Caco-2 (cell line): ENCODE data around the gene SMARCA2. TPM values are rescaled to one million over a fixed set of nuclear protein-coding genes. Genes with fewer than 3 reads are reported as not detected.

ENCODE experiments used
- BruUV-seq: library from RNA; stranded (reverse); fragments of 400-500 nt; replicated peaks from 2 replicates; lab custom pipeline; 2021; lab: Mats Ljungman, UMichigan
- CTCF ChIA-PET: fragments of 300-600 bp; sonication (Branson Sonifier 250); formaldehyde crosslinking; loops from one replicate; lab custom pipeline; 2022; ENCODE audit warnings: antibody characterized with exemption; lab: Charles Lee
- POLR2A ChIA-PET: fragments of 300-600 bp; sonication (Branson Sonifier 250); formaldehyde crosslinking; loops from one replicate; lab custom pipeline; 2022; ENCODE audit warnings: antibody characterized with exemption; lab: Charles Lee
- DNase-seq, 2 experiments: peaks; one replicate each; pipeline versions ENCODE4 v3.0.0 to v3.0.0-alpha.2; 2020 to 2022
- H3K27me3 ChIP-seq: replicated peaks from 2 replicates; pipeline ENCODE4 v1.6.0; 2011; ENCODE audit warnings: low read length; ENCODE audit not compliant: control insufficient read depth, insufficient read depth
- H3K36me3 ChIP-seq: 2 replicates; pipeline ENCODE4 v1.5.1; 2011; ENCODE audit warnings: low read length; ENCODE audit not compliant: control insufficient read depth, insufficient read depth
- H3K4me1 ChIP-seq: fragments of 250-450 bp; sonication (Bioruptor Pico); 2 replicates; pipeline ENCODE4 v1.5.1; 2020; ENCODE audit warnings: mild to moderate bottlenecking
- H3K4me3 ChIP-seq: 2 replicates; pipeline ENCODE4 v1.5.1; 2011; ENCODE audit warnings: low read depth, mild to moderate bottlenecking, control low read depth, low read length
- H3K9me3 ChIP-seq: fragments of 250-450 bp; sonication (Bioruptor Pico); 2 replicates; pipeline ENCODE4 v1.5.1; 2020; ENCODE audit warnings: mild to moderate bottlenecking, moderate library complexity
- H3K27ac Mint-ChIP-seq: one replicate; pipeline ENCODE4 v1.8.0; 2022; ENCODE audit warnings: mixed read lengths; ENCODE audit not compliant: unreplicated experiment
- H3K27me3 Mint-ChIP-seq: one replicate; pipeline ENCODE4 v1.8.0; 2022; ENCODE audit warnings: mixed read lengths; ENCODE audit not compliant: insufficient read depth, unreplicated experiment
- H3K36me3 Mint-ChIP-seq: one replicate; pipeline ENCODE4 v1.8.0; 2022; ENCODE audit warnings: mild to moderate bottlenecking, mixed read lengths; ENCODE audit not compliant: insufficient read depth, unreplicated experiment
- H3K4me1 Mint-ChIP-seq: one replicate; pipeline ENCODE4 v1.8.0; 2022; ENCODE audit warnings: low read depth, mixed read lengths; ENCODE audit not compliant: unreplicated experiment
- H3K4me3 Mint-ChIP-seq: one replicate; pipeline ENCODE4 v1.8.0; 2022; ENCODE audit warnings: mild to moderate bottlenecking, moderate library complexity, mixed read lengths; ENCODE audit not compliant: unreplicated experiment
- H3K9me3 Mint-ChIP-seq: one replicate; pipeline ENCODE4 v1.8.0; 2022; ENCODE audit warnings: mixed read lengths; ENCODE audit not compliant: unreplicated experiment
- intact Hi-C: fragments of 100-400 bp; cut with micrococcal nuclease; formaldehyde crosslinking; loops from one replicate; pipeline ENCODE4 v1.10.0; 2022; ENCODE audit not compliant: unreplicated experiment
- total RNA-seq: library from RNA; stranded (reverse); gene quantifications from 2 replicates; pipeline ENCODE4 v1.2.3, GENCODE V29; 2022
- TF ChIP-seq, protein P1 (sequence below), 2 experiments: fragments of 200-600 bp in 1 of 2; IDR thresholded peaks; 1 replicate in 1 of 2; 2 replicates in 1 of 2; pipeline versions ENCODE4 v1.5.1 to v1.8.0; 2011 to 2022; ENCODE audit warnings: antibody characterized with exemption in 1 of 2, control low read depth in 1 of 2, inconsistent platforms in 1 of 2, low read depth in 1 of 2, low read length in 1 of 2, mild to moderate bottlenecking in 1 of 2, moderate library complexity in 1 of 2; ENCODE audit not compliant: insufficient read depth in 1 of 2, severe bottlenecking in 1 of 2, unreplicated experiment in 1 of 2

SMARCA2 gene
- total RNA-seq, 1 experiment from 2014 or later: 13.5 TPM

DNA sequence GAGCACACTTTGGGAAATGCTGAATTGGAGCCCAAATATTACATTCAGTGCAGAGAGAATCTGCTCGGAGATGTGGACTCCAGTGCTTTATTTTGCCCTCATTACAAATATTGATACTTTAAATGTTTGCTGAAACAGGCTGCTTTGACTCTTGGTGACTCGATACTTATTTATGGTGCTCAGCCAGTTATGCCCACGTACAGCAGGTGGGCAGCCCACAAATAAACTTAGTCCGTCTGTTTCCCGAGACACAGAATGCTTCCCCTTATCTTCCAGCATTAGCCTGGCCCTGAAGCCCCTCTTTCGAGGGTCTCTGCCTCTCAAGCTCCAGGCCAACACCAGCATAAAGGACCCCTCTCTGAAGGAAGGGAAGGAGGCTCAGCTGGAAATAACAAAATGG is 158.7 kb downstream of the SMARCA2 start:
- Mint-ChIP-seq H3K36me3 (no peaks in the 10 kb centered on the region), H3K9me3 (no peaks in the 10 kb centered on the region), H3K4me1 (no peaks in the 10 kb centered on the region), H3K4me3 (no peak overlapping the region), H3K27me3 (peaks cover 4% of the 10 kb centered on the region), H3K27ac (no peak overlapping the region)
- ChIA-PET POLR2A (no interaction called here), CTCF (no interaction called here)
- BruUV-seq: no TSS peak
- no peaks in the 10 kb centered on the region for H3K9me3 ChIP-seq
- DNase-seq: no peak
- H3K27me3 ChIP-seq: no peaks in the 10 kb centered on the region
- intact Hi-C loops: no loop called here
- H3K4me1 ChIP-seq: no peaks in the 10 kb centered on the region
- no peaks in the 10 kb centered on the region for H3K36me3 ChIP-seq
- TF ChIP-seq, protein P1, sequence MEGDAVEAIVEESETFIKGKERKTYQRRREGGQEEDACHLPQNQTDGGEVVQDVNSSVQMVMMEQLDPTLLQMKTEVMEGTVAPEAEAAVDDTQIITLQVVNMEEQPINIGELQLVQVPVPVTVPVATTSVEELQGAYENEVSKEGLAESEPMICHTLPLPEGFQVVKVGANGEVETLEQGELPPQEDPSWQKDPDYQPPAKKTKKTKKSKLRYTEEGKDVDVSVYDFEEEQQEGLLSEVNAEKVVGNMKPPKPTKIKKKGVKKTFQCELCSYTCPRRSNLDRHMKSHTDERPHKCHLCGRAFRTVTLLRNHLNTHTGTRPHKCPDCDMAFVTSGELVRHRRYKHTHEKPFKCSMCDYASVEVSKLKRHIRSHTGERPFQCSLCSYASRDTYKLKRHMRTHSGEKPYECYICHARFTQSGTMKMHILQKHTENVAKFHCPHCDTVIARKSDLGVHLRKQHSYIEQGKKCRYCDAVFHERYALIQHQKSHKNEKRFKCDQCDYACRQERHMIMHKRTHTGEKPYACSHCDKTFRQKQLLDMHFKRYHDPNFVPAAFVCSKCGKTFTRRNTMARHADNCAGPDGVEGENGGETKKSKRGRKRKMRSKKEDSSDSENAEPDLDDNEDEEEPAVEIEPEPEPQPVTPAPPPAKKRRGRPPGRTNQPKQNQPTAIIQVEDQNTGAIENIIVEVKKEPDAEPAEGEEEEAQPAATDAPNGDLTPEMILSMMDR (IDR thresholded peaks at IDR 0.05; ENCODE audit: insufficient read depth in 1 of 2, low read depth in 1 of 2, low read length in 1 of 2, severe bottlenecking in 1 of 2, unreplicated experiment in 1 of 2): no peak
- no peak overlapping the region for H3K4me3 ChIP-seq

DNA sequence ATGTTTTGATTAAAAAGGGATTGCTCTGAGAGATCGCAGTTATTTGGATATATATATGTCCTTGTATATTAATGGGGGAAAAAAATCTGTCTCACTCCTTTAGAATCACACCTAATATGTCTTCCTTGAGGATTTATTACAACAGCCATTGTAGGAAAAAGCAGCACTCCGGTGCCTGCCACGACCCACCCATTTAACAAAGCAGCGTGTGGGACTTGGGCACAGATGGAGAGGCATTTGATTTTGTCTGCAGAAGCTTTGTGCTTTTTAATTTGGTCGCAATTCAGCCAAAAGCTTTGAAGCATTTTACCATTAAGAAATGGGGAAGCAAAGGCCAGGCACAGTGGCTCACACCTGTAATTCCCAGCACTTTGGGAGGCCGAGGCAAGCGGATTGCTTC is 159.2 kb downstream of the SMARCA2 start:
- POLR2A ChIA-PET: no interaction called here
- no peak overlapping the region for H3K4me3 ChIP-seq
- H3K36me3 ChIP-seq: no peaks in the 10 kb centered on the region
- TF ChIP-seq, protein P1 (IDR thresholded peaks at IDR 0.05; ENCODE audit: insufficient read depth in 1 of 2, low read depth in 1 of 2, low read length in 1 of 2, severe bottlenecking in 1 of 2, unreplicated experiment in 1 of 2): no peak
- H3K27ac Mint-ChIP-seq: no peak overlapping the region
- CTCF ChIA-PET: no interaction called here
- H3K4me3 Mint-ChIP-seq: no peak overlapping the region
- peaks cover 4% of the 10 kb centered on the region for H3K27me3 Mint-ChIP-seq
- H3K36me3 Mint-ChIP-seq: no peaks in the 10 kb centered on the region
- H3K4me1 Mint-ChIP-seq: no peaks in the 10 kb centered on the region
- no peaks in the 10 kb centered on the region for H3K9me3 ChIP-seq
- intact Hi-C loops: no loop called here
- no TSS peak for BruUV-seq
- no peaks in the 10 kb centered on the region for H3K9me3 Mint-ChIP-seq
- no peak for DNase-seq
- H3K4me1 ChIP-seq: no peaks in the 10 kb centered on the region
- no peaks in the 10 kb centered on the region for H3K27me3 ChIP-seq

DNA sequence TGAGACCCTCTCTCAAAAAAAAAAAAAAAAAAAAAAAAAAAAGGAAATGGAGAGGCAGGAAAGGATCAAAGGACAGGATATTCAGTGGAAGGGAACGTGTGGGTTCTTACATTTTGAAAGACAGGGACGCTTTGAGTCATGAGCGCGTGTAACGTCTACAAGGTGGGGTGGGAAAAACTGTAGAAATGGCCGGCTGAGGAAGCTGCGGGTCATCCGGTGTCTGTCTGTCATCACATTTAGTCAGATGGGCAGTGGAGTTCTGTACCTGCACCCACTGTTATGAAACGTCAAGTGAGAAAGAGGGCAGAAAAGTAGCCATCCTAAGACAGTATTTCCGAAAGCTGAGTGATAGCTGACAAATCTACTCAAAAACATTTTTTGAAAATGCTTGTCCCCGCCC is 159.8 kb downstream of the SMARCA2 start:
- intact Hi-C loops: no loop called here
- H3K27me3 ChIP-seq: no peaks in the 10 kb centered on the region
- no peaks in the 10 kb centered on the region for H3K36me3 Mint-ChIP-seq
- no peak overlapping the region for H3K4me3 ChIP-seq
- H3K36me3 ChIP-seq: no peaks in the 10 kb centered on the region
- no peak for DNase-seq
- no peaks in the 10 kb centered on the region for H3K9me3 Mint-ChIP-seq
- H3K4me3 Mint-ChIP-seq: no peak overlapping the region
- no TSS peak for BruUV-seq
- peaks cover 4% of the 10 kb centered on the region for H3K27me3 Mint-ChIP-seq
- H3K27ac Mint-ChIP-seq: no peak overlapping the region
- ChIA-PET POLR2A (no interaction called here), CTCF (no interaction called here)
- no peaks in the 10 kb centered on the region for H3K9me3 ChIP-seq
- no peaks in the 10 kb centered on the region for H3K4me1 ChIP-seq
- TF ChIP-seq, protein P1 (IDR thresholded peaks at IDR 0.05; ENCODE audit: insufficient read depth in 1 of 2, low read depth in 1 of 2, low read length in 1 of 2, severe bottlenecking in 1 of 2, unreplicated experiment in 1 of 2): no peak
- H3K4me1 Mint-ChIP-seq: no peaks in the 10 kb centered on the region
